H7 (cell line): Measurements from ENCODE around the gene LPAR1. TPM values are rescaled to one million over a fixed set of nuclear protein-coding genes. Genes with fewer than 3 reads are reported as not detected.

Source experiments
- DNase-seq: peaks from one replicate; pipeline ENCODE4 v3.0.0; 2012
- H3K27me3 ChIP-seq: 2 replicates; pipeline ENCODE4 v1.6.0; 2011; ENCODE audit warnings: mild to moderate bottlenecking, low read length; ENCODE audit not compliant: control insufficient read depth, insufficient read depth
- H3K36me3 ChIP-seq: replicated peaks from 2 replicates; pipeline ENCODE4 v1.5.1; 2011; ENCODE audit warnings: low read length; ENCODE audit not compliant: control insufficient read depth, insufficient read depth
- H3K4me3 ChIP-seq: 2 replicates; pipeline ENCODE4 v1.5.1; 2011; ENCODE audit warnings: low read depth, mild to moderate bottlenecking, control low read depth, low read length, moderate library complexity; ENCODE audit not compliant: insufficient read depth
- total RNA-seq: library from RNA; depleted of rRNA; stranded (reverse); fragments of >200 nt; shearing (Covaris generic); gene quantifications from 2 replicates; pipeline ENCODE4 v1.2.3, GENCODE V29; 2014

LPAR1 gene
- total RNA-seq, 1 experiment from 2014 or later = 7.1 TPM

GRCh38 chr9:110938242-110938641 is 100.0 kb downstream of the LPAR1 start:
- Histone ChIP-seq H3K27me3 (no peaks in the 10 kb centered on the region), H3K4me3 (no peak overlapping the region), H3K36me3 (no peaks in the 10 kb centered on the region)
- DNase-seq = no peak

DNA sequence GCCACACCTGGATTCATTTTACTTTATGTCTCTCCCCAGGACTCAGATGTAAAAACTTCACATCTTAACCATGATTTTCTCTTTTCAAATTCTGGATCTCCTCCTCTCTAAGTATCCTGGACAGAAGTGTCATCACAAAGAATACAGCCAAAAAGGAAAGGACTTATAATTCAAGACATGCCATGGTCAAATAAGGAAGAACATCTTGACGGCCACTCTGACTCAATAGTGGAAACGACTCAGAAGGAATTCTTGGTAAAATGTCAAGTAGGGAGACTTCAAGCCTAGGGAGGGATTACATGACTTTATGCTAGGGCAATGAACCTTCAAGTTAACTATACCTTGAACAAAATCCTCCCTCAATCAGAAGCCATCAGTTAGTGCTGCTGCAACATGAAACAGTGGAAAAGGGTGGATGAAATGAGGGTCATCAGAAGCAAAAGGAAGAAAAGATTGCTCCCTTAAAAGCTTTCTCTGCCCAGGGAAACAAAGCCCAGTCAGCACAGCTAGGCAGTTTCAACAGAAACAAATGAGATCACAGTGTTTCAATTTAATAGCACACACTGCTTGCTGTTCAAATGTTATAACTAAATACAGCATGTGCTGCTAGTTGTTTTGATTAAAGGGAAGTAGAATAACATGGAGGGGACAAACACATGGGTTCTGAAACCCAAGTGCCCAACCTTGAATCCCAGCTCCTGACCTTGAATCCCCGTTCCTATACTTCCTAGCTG is 101.4 kb downstream of the LPAR1 start:
- Histone ChIP-seq H3K36me3 (no peaks in the 10 kb centered on the region), H3K4me3 (no peak overlapping the region)
- no peak for DNase-seq

GRCh38 chr9:110936237-110936636 is 102.0 kb downstream of the LPAR1 start:
- Histone ChIP-seq H3K27me3 (no peaks in the 10 kb centered on the region), H3K36me3 (no peaks in the 10 kb centered on the region), H3K4me3 (no peak overlapping the region)
- no peak for DNase-seq

More for the DNA sequence above, 101.4 kb downstream of the LPAR1 start:
- no peaks in the 10 kb centered on the region for H3K27me3 ChIP-seq

GRCh38 chr9:110935829-110936228 is 102.4 kb downstream of the LPAR1 start:
- H3K36me3 ChIP-seq = no peaks in the 10 kb centered on the region
- DNase-seq = no peak
- no peak overlapping the region for H3K4me3 ChIP-seq
- H3K27me3 ChIP-seq = no peaks in the 10 kb centered on the region

DNA sequence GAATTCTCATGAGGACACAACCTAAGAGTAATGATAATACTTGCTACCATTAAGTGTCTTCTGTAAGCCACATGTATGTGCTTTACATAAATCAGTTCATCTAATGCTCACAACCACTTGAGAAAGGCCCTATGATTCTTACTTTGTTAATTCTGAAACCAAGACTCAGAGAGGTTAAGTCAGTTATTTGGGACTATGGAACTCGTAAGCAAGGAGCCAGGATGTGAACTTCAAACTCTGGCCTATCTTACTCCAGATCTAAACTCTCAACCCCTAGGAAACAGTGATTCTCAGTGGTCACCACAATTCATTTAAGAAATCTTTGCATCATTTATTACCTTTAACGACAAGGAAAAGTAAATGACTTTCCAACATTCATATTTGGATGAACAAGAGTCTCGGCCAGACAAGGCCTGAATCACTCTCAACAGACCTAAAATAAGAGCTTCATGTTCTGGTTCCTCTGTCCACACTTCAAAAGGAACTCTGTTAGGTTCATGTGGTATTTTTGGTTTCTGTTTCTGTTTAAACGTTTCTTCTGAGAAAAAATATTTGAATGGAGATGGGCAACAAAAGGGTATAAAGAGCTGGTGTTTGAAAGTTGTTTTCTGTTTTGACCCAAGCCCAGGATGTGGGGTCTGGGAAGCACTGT is 104.8 kb downstream of the LPAR1 start:
- Histone ChIP-seq H3K4me3 (no peak overlapping the region), H3K27me3 (no peaks in the 10 kb centered on the region), H3K36me3 (no peaks in the 10 kb centered on the region)
- DNase-seq = no peak

GRCh38 chr9:110932863-110933262 is 105.4 kb downstream of the LPAR1 start:
- Histone ChIP-seq H3K27me3 (no peaks in the 10 kb centered on the region), H3K36me3 (no peaks in the 10 kb centered on the region), H3K4me3 (no peak overlapping the region)
- DNase-seq = no peak

DNA sequence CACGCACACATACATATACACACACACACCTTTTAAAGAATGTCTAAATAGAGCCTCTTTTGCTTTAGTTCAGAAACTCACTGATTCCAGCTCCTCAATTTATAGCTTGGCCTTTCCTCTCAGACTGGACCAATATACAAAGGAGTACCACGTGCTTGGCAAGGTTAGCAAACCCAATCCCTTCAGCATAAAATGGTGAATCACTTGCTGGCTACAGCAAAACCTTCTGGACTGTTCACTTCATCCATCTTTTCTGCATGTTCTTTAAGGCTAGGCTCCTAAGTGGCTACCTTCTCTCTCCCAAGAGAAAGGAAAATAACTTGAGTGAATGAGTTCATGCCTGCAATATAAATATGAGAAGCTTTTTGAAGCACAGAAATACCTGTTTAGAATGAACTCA is 109.7 kb downstream of the LPAR1 start:
- DNase-seq = no peak

DNA sequence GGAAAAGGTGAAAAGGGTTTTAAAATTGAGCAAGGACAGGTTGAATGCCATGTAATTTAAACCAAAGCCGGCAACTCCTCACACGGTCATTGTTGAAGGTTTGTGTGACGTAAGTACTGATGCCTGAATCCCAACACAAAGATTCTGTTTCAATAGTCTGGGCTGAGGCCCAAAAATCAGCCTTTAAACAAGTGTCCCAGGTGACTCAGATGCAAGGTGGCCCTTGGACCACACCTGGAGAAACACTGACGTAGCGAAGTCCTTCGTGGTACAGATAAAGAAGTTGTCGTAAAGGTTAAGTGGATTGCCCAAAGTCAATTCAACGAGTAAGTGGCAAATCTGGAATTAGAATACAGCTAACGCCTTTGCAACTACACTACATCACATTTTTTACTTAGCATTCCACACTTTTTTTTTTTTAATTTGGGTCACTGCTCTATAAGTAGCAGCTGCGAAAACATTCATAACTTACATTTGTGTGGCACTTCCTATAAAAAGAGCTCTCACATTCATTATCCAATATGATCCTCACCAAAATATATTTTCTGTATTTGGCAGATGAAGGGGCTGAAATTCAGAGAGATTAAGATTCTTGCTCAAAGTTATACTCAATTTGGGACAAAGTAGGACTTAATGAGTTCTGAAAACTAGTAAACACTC is 111.3 kb downstream of the LPAR1 start:
- Histone ChIP-seq H3K4me3 (no peak overlapping the region), H3K36me3 (no peaks in the 10 kb centered on the region), H3K27me3 (no peaks in the 10 kb centered on the region)
- DNase-seq = no peak

More for the DNA sequence above, 109.7 kb downstream of the LPAR1 start:
- Histone ChIP-seq H3K4me3 (no peak overlapping the region), H3K27me3 (no peaks in the 10 kb centered on the region), H3K36me3 (no peaks in the 10 kb centered on the region)

- Histone ChIP-seq H3K36me3 (no peaks in the 10 kb centered on the region), H3K27me3 (no peaks in the 10 kb centered on the region), H3K4me3 (no peak overlapping the region)
- no peak for DNase-seq
Observed at GRCh38 chr9:110923601-110924000, 114.7 kb downstream of the LPAR1 start.

- DNase-seq = no peak
- Histone ChIP-seq H3K4me3 (no peak overlapping the region), H3K36me3 (no peaks in the 10 kb centered on the region), H3K27me3 (no peaks in the 10 kb centered on the region)
Observed at GRCh38 chr9:110922145-110922544, 116.1 kb downstream of the LPAR1 start.

DNA sequence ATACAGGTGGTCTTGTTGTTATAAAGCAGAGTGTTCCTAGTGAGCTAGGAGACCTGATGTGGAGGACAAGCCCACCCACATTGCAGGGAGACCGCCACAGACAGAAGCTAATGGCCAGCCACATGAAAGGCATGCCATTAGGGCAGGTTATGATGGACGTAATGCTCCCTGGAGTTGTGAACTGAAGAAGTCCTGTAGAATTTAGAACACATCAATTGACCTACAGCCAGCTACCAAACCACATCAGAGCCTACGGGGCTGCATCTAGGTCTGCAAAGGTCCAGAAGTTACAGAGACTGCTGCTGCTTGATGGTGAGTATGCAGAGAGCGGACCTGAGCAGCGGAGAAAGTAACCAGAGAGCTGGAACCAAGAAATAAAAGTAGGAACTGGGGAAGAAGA is 116.6 kb downstream of the LPAR1 start:
- H3K36me3 ChIP-seq = no peaks in the 10 kb centered on the region
- no peak overlapping the region for H3K4me3 ChIP-seq
- no peak for DNase-seq
- H3K27me3 ChIP-seq = no peaks in the 10 kb centered on the region

DNA sequence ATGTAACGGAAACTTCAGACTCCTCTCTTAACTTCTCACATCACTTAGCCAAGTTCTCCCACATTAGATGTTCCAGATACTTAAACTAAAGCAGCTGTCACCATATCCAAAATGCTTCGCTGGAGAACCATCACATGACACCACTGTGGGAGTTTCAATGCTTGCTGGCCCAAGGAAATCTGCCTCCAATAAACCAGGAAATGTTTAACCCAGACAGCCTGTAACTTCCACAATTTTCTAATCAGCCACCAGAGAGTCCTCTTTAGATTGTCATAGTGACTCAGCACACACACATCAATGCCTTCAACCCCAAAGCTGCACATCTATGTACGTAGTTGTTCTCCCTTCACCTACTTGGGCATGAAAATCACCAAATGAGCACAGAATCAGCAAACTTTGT is 118.7 kb downstream of the LPAR1 start:
- no peak overlapping the region for H3K4me3 ChIP-seq
- no peaks in the 10 kb centered on the region for H3K27me3 ChIP-seq
- no peak for DNase-seq
- no peaks in the 10 kb centered on the region for H3K36me3 ChIP-seq

DNA sequence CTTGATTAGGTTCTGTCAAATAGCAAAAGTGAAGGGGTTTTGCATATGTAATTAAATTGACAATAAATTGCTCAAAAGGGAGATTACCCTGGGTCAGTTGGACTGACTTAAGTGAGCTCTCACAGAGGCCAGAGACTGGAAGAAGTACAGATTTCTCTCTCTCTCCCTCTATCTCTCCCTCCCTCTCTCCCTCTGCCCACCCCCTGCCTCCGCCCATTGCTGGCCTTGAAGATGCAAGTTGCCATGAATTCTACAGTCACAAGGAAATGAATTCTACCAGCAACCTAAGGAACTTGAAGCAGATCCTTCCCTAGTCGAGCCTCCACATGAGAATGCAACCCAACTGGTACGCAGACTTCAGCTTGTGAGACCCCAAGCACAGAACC is 119.2 kb downstream of the LPAR1 start:
- Histone ChIP-seq H3K36me3 (no peaks in the 10 kb centered on the region), H3K4me3 (no peak overlapping the region), H3K27me3 (no peaks in the 10 kb centered on the region)
- no peak for DNase-seq

GRCh38 chr9:110918316-110919049 is 119.8 kb downstream of the LPAR1 start:
- Histone ChIP-seq H3K36me3 (no peaks in the 10 kb centered on the region), H3K27me3 (no peaks in the 10 kb centered on the region), H3K4me3 (no peak overlapping the region)
- DNase-seq = no peak
